IMR-90 (cell line): Measurements from ENCODE around the gene ADD2. TPM values are rescaled to one million over a fixed set of nuclear protein-coding genes. Genes with fewer than 3 reads are reported as not detected.

Experiments used
- ATAC-seq: fragments of 200-7000 bp; cut with Tn5 transposase; 2 replicates; pipeline ENCODE4 v1.9.1; 2020; ENCODE audit warnings: low read depth, mild to moderate bottlenecking, moderate library complexity
- BruUV-seq: library from RNA; stranded (reverse); fragments of 400-500 nt; replicated peaks from 2 replicates; lab custom pipeline; 2021; lab: Mats Ljungman, UMichigan
- CTCF ChIA-PET: fragments of 300-600 bp; formaldehyde crosslinking; extraction: SDS; loops from one replicate; lab custom pipeline; 2021; ENCODE audit warnings: antibody characterized with exemption; lab: Yijun Ruan, JAX
- POLR2A ChIA-PET: fragments of 300-600 bp; sonication (Branson Sonifier 250); formaldehyde crosslinking; loops from one replicate; lab custom pipeline; 2022; ENCODE audit warnings: antibody characterized with exemption; ENCODE audit not compliant: unreplicated experiment; lab: Charles Lee
- DNase-seq: peaks from one replicate; pipeline ENCODE4 v3.0.0; 2013
- H2AFZ ChIP-seq: replicated peaks from 2 replicates; pipeline ENCODE3; 2013; ENCODE audit warnings: low read length, mild to moderate bottlenecking; ENCODE audit not compliant: poor library complexity
- H2AK5ac ChIP-seq: 2 replicates; pipeline ENCODE4 v1.6.1; 2013; ENCODE audit warnings: low read depth, low read length, inconsistent platforms
- H2AK9ac ChIP-seq: replicated peaks from 2 replicates; pipeline ENCODE3; 2013; ENCODE audit warnings: mild to moderate bottlenecking, low read depth, low read length, moderate library complexity; ENCODE audit not compliant: poor library complexity
- H2BK120ac ChIP-seq: 2 replicates; pipeline ENCODE4 v1.6.1; 2013; ENCODE audit warnings: low read depth, low read length, inconsistent platforms
- H2BK15ac ChIP-seq: 3 replicates; pipeline ENCODE4 v1.6.1; 2013; ENCODE audit warnings: low read depth, low read length, inconsistent platforms
- H2BK20ac ChIP-seq: 2 replicates; pipeline ENCODE4 v1.6.1; 2013; ENCODE audit warnings: low read depth, mild to moderate bottlenecking, inconsistent platforms, low read length, moderate library complexity
- H2BK5ac ChIP-seq: 2 replicates; pipeline ENCODE4 v1.6.1; 2013; ENCODE audit warnings: mild to moderate bottlenecking, low read depth, low read length, inconsistent platforms; ENCODE audit not compliant: poor library complexity, severe bottlenecking
- H3K14ac ChIP-seq: replicated peaks from 2 replicates; pipeline ENCODE4 v1.6.1; 2013; ENCODE audit warnings: low read depth, low read length, inconsistent platforms
- H3K18ac ChIP-seq: 2 replicates; pipeline ENCODE4 v1.6.1; 2013; ENCODE audit warnings: low read depth, low read length, control low read depth
- H3K23ac ChIP-seq: 2 replicates; pipeline ENCODE4 v1.6.1; 2013; ENCODE audit warnings: low read depth, low read length, inconsistent platforms
- H3K27ac ChIP-seq: 2 replicates; pipeline ENCODE4 v1.5.1; 2013; ENCODE audit warnings: mild to moderate bottlenecking, control low read depth, low read length; ENCODE audit not compliant: insufficient read depth
- H3K27me3 ChIP-seq: 2 replicates; pipeline ENCODE4 v1.6.1; 2013; ENCODE audit warnings: low read length; ENCODE audit not compliant: control insufficient read depth, insufficient read depth
- H3K36me3 ChIP-seq: 2 replicates; pipeline ENCODE4 v1.6.1; 2013; ENCODE audit warnings: low read length, mixed read lengths; ENCODE audit not compliant: control insufficient read depth, insufficient read depth
- H3K4ac ChIP-seq: 2 replicates; pipeline ENCODE4 v1.6.1; 2013; ENCODE audit warnings: low read depth, low read length, inconsistent platforms
- H3K4me1 ChIP-seq: 2 replicates; pipeline ENCODE4 v1.6.1; 2013; ENCODE audit warnings: low read length, mixed read lengths; ENCODE audit not compliant: control insufficient read depth, insufficient read depth
- H3K4me2 ChIP-seq: 2 replicates; pipeline ENCODE4 v1.6.1; 2013; ENCODE audit warnings: low read depth, mild to moderate bottlenecking, control low read depth, low read length, moderate library complexity
- H3K4me3 ChIP-seq: 2 replicates; pipeline ENCODE4 v1.5.1; 2013; ENCODE audit warnings: low read depth, mild to moderate bottlenecking, control low read depth, low read length, moderate library complexity; ENCODE audit not compliant: insufficient read depth
- H3K56ac ChIP-seq: 2 replicates; pipeline ENCODE4 v1.6.1; 2013; ENCODE audit warnings: low read length, inconsistent platforms; ENCODE audit not compliant: insufficient read depth; ENCODE audit errors: extremely low read depth
- H3K79me1 ChIP-seq, 2 experiments: 2 replicates each; pipeline ENCODE4 v1.6.1; 2013; ENCODE audit warnings: low read length in 2 of 2, inconsistent platforms in 1 of 2, low read depth in 1 of 2
- H3K9ac ChIP-seq: 2 replicates; pipeline ENCODE4 v1.6.1; 2013; ENCODE audit warnings: low read depth, low read length, control low read depth
- H3K9me1 ChIP-seq: 2 replicates; pipeline ENCODE4 v1.6.1; 2013; ENCODE audit warnings: low read length, inconsistent platforms; ENCODE audit not compliant: insufficient read depth
- H3K9me3 ChIP-seq: 2 replicates; pipeline ENCODE4 v1.6.1; 2013; ENCODE audit warnings: low read length; ENCODE audit not compliant: control insufficient read depth, insufficient read depth
- H4K20me1 ChIP-seq: 2 replicates; pipeline ENCODE4 v1.6.1; 2013; ENCODE audit warnings: low read length, inconsistent platforms; ENCODE audit not compliant: insufficient read depth
- H4K5ac ChIP-seq: 2 replicates; pipeline ENCODE4 v1.6.1; 2013; ENCODE audit warnings: mild to moderate bottlenecking, low read depth, low read length, control low read depth
- H4K8ac ChIP-seq, 2 experiments: 2 replicates each; pipeline ENCODE4 v1.6.1; 2013; ENCODE audit warnings: low read depth in 2 of 2, low read length in 2 of 2, control low read depth in 1 of 2, inconsistent platforms in 1 of 2
- H4K91ac ChIP-seq: 2 replicates; pipeline ENCODE4 v1.6.1; 2013; ENCODE audit warnings: low read depth, low read length, inconsistent platforms; ENCODE audit not compliant: insufficient read depth
- BHLHE40 ChIP-seq: fragments of 150-350 bp; IDR thresholded peaks from 2 replicates; pipeline ENCODE4 v1.6.1; 2016; ENCODE audit warnings: mild to moderate bottlenecking, low read depth, low read length
- CTCF ChIP-seq: conservative IDR thresholded peaks from 2 replicates; pipeline ENCODE4 v1.5.1; 2012; ENCODE audit warnings: mild to moderate bottlenecking, low read depth, low read length, improper control_type of control experiment
- MAFK ChIP-seq: IDR thresholded peaks from 2 replicates; pipeline ENCODE4 v1.6.1; 2012; ENCODE audit warnings: low read depth, low read length, improper control_type of control experiment
- MAZ ChIP-seq: IDR thresholded peaks from 2 replicates; pipeline ENCODE4 v1.6.1; 2012; ENCODE audit warnings: low read depth, mild to moderate bottlenecking, low read length, improper control_type of control experiment, moderate library complexity, borderline replicate concordance
- NFE2L2 ChIP-seq: fragments of 150-350 bp; IDR thresholded peaks from 2 replicates; pipeline ENCODE4 v1.6.1; 2016; ENCODE audit warnings: low read depth, mild to moderate bottlenecking, low read length
- RAD21 ChIP-seq: IDR thresholded peaks from 2 replicates; pipeline ENCODE4 v1.6.1; 2012; ENCODE audit warnings: low read length, improper control_type of control experiment
- SMC3 ChIP-seq: fragments of 150-350 bp; IDR thresholded peaks from 2 replicates; pipeline ENCODE4 v1.6.1; 2016; ENCODE audit warnings: low read depth, mild to moderate bottlenecking, antibody characterized with exemption, low read length, moderate library complexity
- WGBS, 2 experiments: methylation state at CpG; one replicate each; pipeline versions ENCODE4 v1.1.5 to v1.1.7; 2013; ENCODE audit warnings: missing lambda C conversion rate in 2 of 2; ENCODE audit not compliant: insufficient read length in 1 of 2; ENCODE audit errors: extremely low coverage in 2 of 2; 5-methylcytosine and 5-hydroxymethylcytosine counted together
- dilution Hi-C: fragments of 300-500 bp; cut with HindIII; formaldehyde crosslinking; loops from one replicate; pipeline ENCODE4 v1.14.3; 2018; ENCODE audit warnings: low sequenced_read_pairs; ENCODE audit not compliant: unreplicated experiment
- in situ Hi-C: fragments of 300-500 bp; cut with MboI; formaldehyde crosslinking; loops from 3 replicates; pipeline ENCODE4 v1.14.3; 2019; ENCODE audit warnings: low sequenced_read_pairs, inconsistent platforms, mixed read lengths
- intact Hi-C: fragments of 100-400 bp; cut with micrococcal nuclease; formaldehyde crosslinking; loops from 2 replicates; pipeline ENCODE4 v1.10.0; 2022
- polyA plus RNA-seq, 3 experiments: library from polyadenylated mRNA; depleted of rRNA; stranded (reverse); fragments of >200 nt; gene quantifications; 2 replicates each; pipeline ENCODE4 v1.2.3, GENCODE V29; 2012; ENCODE audit warnings: low replicate concordance in 1 of 3
- total RNA-seq: library from RNA; depleted of rRNA; stranded (reverse); fragments of >200 nt; gene quantifications from 2 replicates; pipeline ENCODE4 v1.2.3, GENCODE V29; 2012

The ADD2 gene
- total and polyA plus RNA-seq, 2 of the 4 experiments (the other 2 are of a cell fraction): not detected

GRCh38 chr2:70674636-70675430 is 93.2 kb downstream of the ADD2 start:
- Histone ChIP-seq H4K91ac (no peak overlapping the region), H3K9me1 (no peaks in the 10 kb centered on the region), H4K20me1 (no peaks in the 10 kb centered on the region), H2AK9ac (no peak overlapping the region), H3K36me3 (no peaks in the 10 kb centered on the region), H2BK15ac (no peak overlapping the region), H3K18ac (no peak overlapping the region), H3K79me1 (no peaks in the 10 kb centered on the region), H3K4me2 (no peak overlapping the region), H2BK120ac (no peak overlapping the region), H3K4me3 (no peak overlapping the region), H3K23ac (no peak overlapping the region), H4K5ac (no peak overlapping the region), H3K9me3 (no peaks in the 10 kb centered on the region), H2AK5ac (no peak overlapping the region), H3K56ac (no peak overlapping the region), H3K4ac (no peak overlapping the region), H2BK20ac (no peak overlapping the region), H3K14ac (no peak overlapping the region), H3K27me3 (no peaks in the 10 kb centered on the region; the same call in none of the 2 replicates), H2AFZ (no peak overlapping the region), H4K8ac (no peak overlapping the region), H3K27ac (no peak overlapping the region), H2BK5ac (no peak overlapping the region), H3K4me1 (no peaks in the 10 kb centered on the region), H3K9ac (no peak overlapping the region)
- BruUV-seq: no TSS peak
- TF ChIP-seq RAD21 (no peak), SMC3 (no peak), NFE2L2 (no peak), MAZ (no peak), MAFK (no peak), BHLHE40 (no peak), CTCF (no peak)
- ChIA-PET POLR2A (no interaction called here), CTCF (no interaction called here)
- in situ Hi-C loops (no loop called here), dilution Hi-C loops (no loop called here), intact Hi-C loops (no loop called here)
- no peak for ATAC-seq
- 50% methylated on average over 2 of the region's 11 CpGs; no CpG with 5 or more reads in 1 of the 2 experiments for WGBS, 2 experiments
- DNase-seq: no peak
